Loucy (cell line): Measurements from ENCODE around the gene RNF141.

Experiments
- H2AFZ ChIP-seq: fragments of 200-600 bp; sonication (generic); 2 replicates; pipeline ENCODE4 v1.6.0; 2016; ENCODE audit warnings: antibody characterized with exemption, mild to moderate bottlenecking, low read length, moderate library complexity
- H3F3A ChIP-seq: fragments of 200-600 bp; 2 replicates; pipeline ENCODE4 v1.6.0; 2016; ENCODE audit warnings: antibody characterized with exemption, low read depth, mild to moderate bottlenecking
- H3K27me3 ChIP-seq: fragments of 200-600 bp; sonication (generic); 2 replicates; pipeline ENCODE4 v1.6.1; 2014; ENCODE audit warnings: low read length, mild to moderate bottlenecking; ENCODE audit not compliant: insufficient read depth, poor library complexity, severe bottlenecking
- H3K36me3 ChIP-seq: fragments of 200-600 bp; sonication (generic); 2 replicates; pipeline ENCODE4 v1.6.1; 2016; ENCODE audit warnings: low read length; ENCODE audit not compliant: insufficient read depth
- H3K4me1 ChIP-seq: fragments of 200-600 bp; sonication (generic); 2 replicates; pipeline ENCODE4 v1.5.1; 2014; ENCODE audit warnings: low read length, mild to moderate bottlenecking; ENCODE audit not compliant: insufficient read depth, poor library complexity, severe bottlenecking
- H3K4me2 ChIP-seq: fragments of 200-600 bp; sonication (generic); 2 replicates; pipeline ENCODE4 v1.6.0; 2014; ENCODE audit warnings: antibody characterized with exemption, low read length, low read depth, mild to moderate bottlenecking; ENCODE audit not compliant: poor library complexity, severe bottlenecking
- H3K4me3 ChIP-seq: fragments of 200-600 bp; sonication (generic); 2 replicates; pipeline ENCODE4 v1.5.1; 2014; ENCODE audit warnings: low read length, mild to moderate bottlenecking, mixed read lengths; ENCODE audit not compliant: poor library complexity, severe bottlenecking
- H3K79me2 ChIP-seq: fragments of 200-600 bp; sonication (generic); 2 replicates; pipeline ENCODE4 v1.6.1; 2014; ENCODE audit warnings: low read length; ENCODE audit not compliant: insufficient read depth
- H3K9ac ChIP-seq: fragments of 200-600 bp; sonication (generic); 2 replicates; pipeline ENCODE4 v1.6.0; 2014; ENCODE audit warnings: mild to moderate bottlenecking, low read depth, low read length, moderate library complexity; ENCODE audit not compliant: poor library complexity, severe bottlenecking
- H3K9me2 ChIP-seq: fragments of 200-600 bp; sonication (generic); replicated peaks from 2 replicates; pipeline ENCODE4 v1.6.1; 2016; ENCODE audit warnings: low read depth, low read length, mixed read lengths
- H3K9me3 ChIP-seq: fragments of 200-600 bp; sonication (generic); 2 replicates; pipeline ENCODE4 v1.6.1; 2014; ENCODE audit warnings: mild to moderate bottlenecking, antibody characterized with exemption, low read length, low read depth; ENCODE audit not compliant: insufficient read depth
- H4K20me1 ChIP-seq: fragments of 200-600 bp; sonication (generic); 2 replicates; pipeline ENCODE4 v1.6.0; 2014; ENCODE audit warnings: antibody characterized with exemption, low read length, mild to moderate bottlenecking; ENCODE audit not compliant: insufficient read depth, poor library complexity, severe bottlenecking
- CTCF ChIP-seq: fragments of 200-600 bp; sonication (generic); conservative IDR thresholded peaks from 2 replicates; pipeline ENCODE4 v1.5.1; 2014; ENCODE audit warnings: mild to moderate bottlenecking, antibody characterized with exemption, low read length
- EZH2phosphoT487 ChIP-seq: fragments of 200-600 bp; IDR thresholded peaks from 2 replicates; pipeline ENCODE4 v1.6.1; 2018; ENCODE audit warnings: antibody characterized with exemption, mild to moderate bottlenecking, moderate library complexity, borderline replicate concordance

The RNF141 gene

GRCh38 chr11:10494636-10495463 lies 46.1 kb downstream of the RNF141 start:
- Histone ChIP-seq H4K20me1 (peaks cover 11% of the 10 kb centered on the region), H3F3A (no peaks in the 10 kb centered on the region), H3K4me2 (no peak overlapping the region)

GRCh38 chr11:10493041-10493663 lies 47.8 kb downstream of the RNF141 start:
- Histone ChIP-seq H3K4me3 (no peak overlapping the region), H3F3A (no peaks in the 10 kb centered on the region), H3K79me2 (peaks cover 42% of the 10 kb centered on the region), H3K9ac (no peak overlapping the region), H3K9me2 (no peaks in the 10 kb centered on the region), H3K27me3 (no peaks in the 10 kb centered on the region), H2AFZ (no peak overlapping the region), H3K36me3 (peaks cover 98% of the 10 kb centered on the region; the same call in 1 of the 2 replicates), H3K4me1 (no peaks in the 10 kb centered on the region), H3K4me2 (no peak overlapping the region), H4K20me1 (peaks cover 16% of the 10 kb centered on the region), H3K9me3 (no peaks in the 10 kb centered on the region)
- TF ChIP-seq EZH2phosphoT487 (no peak), CTCF (no peak)

More at GRCh38 chr11:10494636-10495463, 46.1 kb downstream of the RNF141 start:
- Histone ChIP-seq H3K9me2 (no peaks in the 10 kb centered on the region), H3K27me3 (no peaks in the 10 kb centered on the region), H3K9ac (no peak overlapping the region), H3K4me3 (no peak overlapping the region), H3K4me1 (no peaks in the 10 kb centered on the region), H3K36me3 (peaks cover 99% of the 10 kb centered on the region), H2AFZ (no peak overlapping the region), H3K9me3 (no peaks in the 10 kb centered on the region), H3K79me2 (peaks cover 28% of the 10 kb centered on the region)
- TF ChIP-seq CTCF (no peak), EZH2phosphoT487 (no peak)

GRCh38 chr11:10492084-10492483 lies 48.9 kb downstream of the RNF141 start:
- TF ChIP-seq CTCF (no peak), EZH2phosphoT487 (no peak)
- H2AFZ ChIP-seq: no peak overlapping the region

More at GRCh38 chr11:10492084-10492483, 48.9 kb downstream of the RNF141 start:
- H3K36me3 ChIP-seq: peaks cover 98% of the 10 kb centered on the region; the same call in 1 of the 2 replicates
- H3K4me3 ChIP-seq: no peak overlapping the region
- no peaks in the 10 kb centered on the region for H3K4me1 ChIP-seq
- H3K9ac ChIP-seq: no peak overlapping the region
- H3K4me2 ChIP-seq: no peak overlapping the region
- peaks cover 16% of the 10 kb centered on the region for H4K20me1 ChIP-seq
- no peaks in the 10 kb centered on the region for H3K27me3 ChIP-seq
- H3K79me2 ChIP-seq: peaks cover 51% of the 10 kb centered on the region
- no peaks in the 10 kb centered on the region for H3K9me2 ChIP-seq
- no peaks in the 10 kb centered on the region for H3F3A ChIP-seq
- no peaks in the 10 kb centered on the region for H3K9me3 ChIP-seq
